ENCODE measurements around the gene OR7A5.
"Not testable (repeated sequence)": the region's sequence is repeated elsewhere in the genome, so short reads cannot be mapped to it uniquely, and the experiment has no call there.

OR7A5 gene

DNA sequence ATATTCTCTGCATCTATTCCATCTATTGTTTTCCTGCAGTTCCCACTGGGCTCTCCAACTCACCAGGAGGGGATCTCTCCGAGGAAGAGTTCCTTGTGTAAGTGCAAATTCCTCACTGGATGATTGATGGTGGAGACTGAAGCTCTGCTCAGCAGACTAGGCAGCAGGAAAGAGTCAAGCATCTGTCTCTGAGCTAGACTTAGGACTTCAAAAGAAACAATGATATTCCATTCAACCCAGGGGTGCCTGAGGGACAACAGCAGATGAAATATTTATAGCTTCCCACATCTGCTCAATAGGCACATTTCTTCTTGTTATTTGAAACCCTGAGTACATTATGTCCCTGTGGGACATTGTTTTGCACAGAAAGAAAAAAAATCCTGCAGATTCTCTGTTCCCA lies at the start of gene OR7A5, which contains the start of gene OR7C1:
Gene OR7A5 (minus strand): TSS at position 175 of the 400 bp plus-strand sequence. CDS start 6,944 bp downstream, outside the sequence.
Gene OR7C1 (minus strand): TSS at position 175 of the 400 bp plus-strand sequence. CDS start 35,049 bp downstream, outside the sequence.
- intact Hi-C loops (cut with DNase I) = no loop called here
- DNase-seq = peak in 1 of 10 donors; percentile 23

DNA sequence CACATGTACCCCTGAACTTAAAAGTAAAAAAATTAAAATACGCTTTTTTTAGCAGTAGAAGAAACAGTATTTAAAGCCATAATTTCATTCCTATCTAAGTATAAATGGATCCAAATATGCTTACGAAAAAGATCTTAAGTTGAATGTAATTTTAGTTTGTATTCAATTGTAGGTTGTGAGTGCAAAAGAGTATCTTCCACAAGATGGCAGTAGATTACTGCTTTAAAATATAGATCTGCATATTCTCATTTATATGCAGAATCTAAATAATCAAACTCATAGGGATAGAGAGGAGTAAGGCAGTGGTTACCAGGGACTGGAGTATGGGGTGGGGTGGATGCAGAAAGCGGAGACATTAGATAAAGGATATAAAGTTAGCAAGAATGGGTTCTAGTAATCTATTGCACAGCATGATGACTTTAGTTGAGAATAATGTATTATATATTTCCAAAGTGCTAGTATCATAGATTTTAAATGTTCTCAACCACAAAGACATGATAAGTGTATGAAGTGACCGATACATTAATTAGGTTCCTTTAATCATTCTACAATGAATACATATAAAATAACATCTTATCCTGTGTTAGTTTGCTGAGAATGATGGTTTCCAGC lies 36.7 kb upstream of the OR7A5 start:
- intact Hi-C loops (cut with DNase I) = loop anchor here (5.0 kb wide), 1 partner anchor 281 kb away; no protein-coding TSS in a partner anchor
- DNase-seq = no peak

DNA sequence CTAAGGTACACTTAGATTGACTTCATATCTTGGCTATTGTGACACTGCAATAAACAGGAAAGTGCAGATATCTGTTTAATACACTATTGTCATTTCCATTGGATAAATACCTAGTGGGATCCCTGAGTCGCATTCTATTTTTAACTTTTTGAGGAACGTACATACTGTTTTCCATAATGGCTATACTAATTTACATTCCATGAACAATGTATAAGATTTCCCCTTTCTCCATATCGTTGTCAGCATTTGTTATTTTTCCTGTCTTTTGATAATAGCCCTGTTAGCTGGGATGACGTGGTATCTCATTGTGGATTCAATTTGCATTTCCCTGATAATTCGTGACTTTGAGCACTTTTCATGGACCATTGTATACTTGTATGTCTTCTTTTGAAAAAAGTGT lies 33.5 kb upstream of the OR7A5 start:
- intact Hi-C loops (cut with DNase I) = no loop called here
- DNase-seq = no peak

DNA sequence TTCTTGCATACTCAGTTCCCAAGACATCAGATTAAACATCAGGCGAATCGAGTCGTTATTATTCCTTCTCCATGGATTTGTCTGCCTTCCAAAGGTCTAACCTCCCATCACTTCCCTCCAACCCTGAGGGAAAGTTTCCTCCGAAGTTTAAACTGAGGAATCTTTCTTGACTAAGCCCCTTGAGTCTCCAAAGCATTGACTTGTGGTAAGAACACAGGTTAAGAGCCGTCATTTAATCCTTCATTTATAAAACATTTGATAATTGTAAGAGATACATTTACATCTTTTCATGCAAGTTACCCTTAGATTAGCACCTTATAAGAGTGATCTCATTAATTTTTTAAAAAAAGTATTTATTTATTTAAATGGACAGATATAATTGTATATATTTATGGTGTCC lies 13.8 kb upstream of the OR7A5 start, which contains the start of gene OR7A10:
Gene OR7A10 (minus strand): TSS at position 101 of the 400 bp plus-strand sequence. CDS start 7,045 bp downstream, outside the sequence.
- DNase-seq = no peak
- intact Hi-C loops (cut with DNase I) = no loop called here

DNA sequence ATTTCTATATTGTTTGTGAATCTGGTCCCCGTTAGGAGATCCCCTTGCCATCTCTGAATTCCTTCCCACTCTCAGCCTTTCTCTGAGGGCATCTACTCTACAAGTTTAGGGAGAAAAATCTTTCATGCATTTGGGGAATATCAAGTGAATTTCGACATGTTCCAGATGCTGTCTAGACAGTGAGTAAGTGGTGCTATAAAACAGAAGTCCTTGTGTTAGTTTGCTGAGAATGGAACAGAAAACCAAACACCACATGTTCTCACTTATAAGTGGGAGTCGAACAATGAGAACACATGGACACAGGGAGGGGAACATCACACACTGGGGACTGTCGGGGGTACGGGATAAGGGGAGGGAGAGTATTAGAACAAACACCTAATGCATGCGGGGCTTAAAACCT lies 8.6 kb upstream of the OR7A5 start:
- intact Hi-C loops (cut with DNase I) = no loop called here
- DNase-seq = no peak

DNA sequence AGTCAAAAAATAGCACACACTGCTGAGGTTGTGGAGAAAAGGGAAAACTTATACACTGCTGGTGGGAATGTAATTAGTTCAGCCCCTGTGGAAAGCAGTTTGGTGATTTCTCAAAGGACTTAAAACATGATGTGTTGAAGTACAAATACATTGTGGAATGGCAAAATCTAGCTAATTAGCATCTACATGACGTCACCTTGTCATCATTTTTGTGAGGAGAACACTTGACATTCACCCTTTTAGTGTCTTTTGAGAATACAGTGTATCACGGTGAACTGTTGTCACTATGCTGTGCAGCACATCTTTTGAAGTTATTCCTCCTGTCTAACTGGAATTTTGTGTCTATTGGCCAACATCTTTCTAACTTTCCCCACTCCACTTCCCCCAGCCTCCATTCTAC lies 8.2 kb upstream of the OR7A5 start:
- intact Hi-C loops (cut with DNase I) = no loop called here
- DNase-seq = no peak

DNA sequence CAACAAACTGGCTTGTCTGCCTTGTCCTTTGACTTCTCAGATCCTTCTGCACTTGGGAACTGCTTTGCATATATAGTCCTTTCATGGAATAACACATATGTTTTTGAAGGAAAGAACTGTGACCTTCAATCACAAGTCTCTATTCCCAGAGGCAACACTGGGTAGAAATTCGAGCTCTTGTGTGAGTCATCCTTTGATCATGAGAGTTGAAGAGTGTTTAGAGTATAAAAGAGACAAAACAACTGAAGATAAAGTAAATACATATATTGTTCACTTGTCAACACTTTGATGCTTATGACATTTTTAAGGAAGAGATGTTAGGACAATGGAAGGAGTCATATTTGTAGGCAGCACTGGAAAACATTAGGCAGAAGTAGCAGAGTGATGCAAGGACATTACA lies 5.2 kb upstream of the OR7A5 start:
- intact Hi-C loops (cut with DNase I) = no loop called here
- DNase-seq = no peak

DNA sequence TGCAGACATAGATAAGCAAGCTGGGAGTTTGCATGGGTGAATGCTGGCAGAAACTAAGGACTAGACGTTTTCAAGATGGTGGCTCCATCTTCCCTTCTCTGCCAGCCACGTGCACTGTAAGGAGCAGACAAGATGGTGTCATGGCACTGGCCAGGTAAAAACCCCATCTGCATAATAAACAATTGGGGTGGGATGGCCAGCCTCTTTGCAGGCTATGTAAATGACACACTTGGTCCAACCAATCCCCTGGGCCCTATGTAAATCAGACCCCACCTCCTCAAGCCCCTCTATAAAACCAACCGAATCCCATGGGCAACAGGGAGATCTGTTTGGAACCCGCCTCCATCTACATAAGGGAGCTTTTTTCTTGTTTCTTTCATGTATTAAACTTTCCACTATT lies 2.4 kb upstream of the OR7A5 start:
- no peak for DNase-seq
- intact Hi-C loops (cut with DNase I) = no loop called here

DNA sequence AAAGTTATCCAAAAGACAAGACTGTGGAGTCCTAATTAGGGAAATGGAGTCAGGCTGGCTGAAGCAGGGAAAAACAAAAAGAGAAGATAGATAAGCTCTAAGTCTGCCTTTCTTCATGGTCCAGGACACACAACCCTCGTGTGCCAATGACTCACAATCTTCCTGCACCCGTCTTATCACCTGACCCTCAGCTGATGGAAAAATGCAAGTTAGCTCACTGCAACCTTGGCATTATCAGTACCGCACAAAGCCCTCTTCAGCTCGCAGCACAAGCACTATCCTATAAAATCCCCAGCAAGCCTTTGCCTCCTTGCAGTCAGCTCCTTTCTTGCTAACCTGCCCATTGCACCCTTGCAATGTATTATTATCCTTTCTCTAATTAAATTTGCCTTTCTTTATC lies 4.3 kb downstream of the OR7A5 start:
- DNase-seq = no peak

DNA sequence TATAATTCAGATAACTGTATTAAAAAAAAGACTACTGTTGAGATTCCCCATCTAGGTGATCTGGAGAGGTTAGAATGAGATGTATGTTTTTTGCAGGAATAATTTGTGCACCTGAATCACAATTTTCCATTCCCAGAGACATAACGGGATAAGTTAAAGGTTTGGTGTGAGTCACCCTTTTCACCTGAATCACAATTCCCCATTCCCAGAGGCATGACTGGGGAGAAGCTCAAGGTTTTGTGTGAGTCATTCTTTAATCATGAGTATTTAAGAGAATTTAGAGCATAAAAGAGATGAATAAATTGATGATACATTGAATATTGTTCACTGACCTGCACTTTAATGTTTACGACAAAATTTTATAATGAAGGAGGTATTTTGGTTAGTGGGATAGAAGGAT lies 9.0 kb downstream of the OR7A5 start:
- intact Hi-C loops (cut with DNase I) = no loop called here
- no peak for DNase-seq

More for the DNA sequence above, 4.3 kb downstream of the OR7A5 start:
- intact Hi-C loops (cut with DNase I) = no loop called here

DNA sequence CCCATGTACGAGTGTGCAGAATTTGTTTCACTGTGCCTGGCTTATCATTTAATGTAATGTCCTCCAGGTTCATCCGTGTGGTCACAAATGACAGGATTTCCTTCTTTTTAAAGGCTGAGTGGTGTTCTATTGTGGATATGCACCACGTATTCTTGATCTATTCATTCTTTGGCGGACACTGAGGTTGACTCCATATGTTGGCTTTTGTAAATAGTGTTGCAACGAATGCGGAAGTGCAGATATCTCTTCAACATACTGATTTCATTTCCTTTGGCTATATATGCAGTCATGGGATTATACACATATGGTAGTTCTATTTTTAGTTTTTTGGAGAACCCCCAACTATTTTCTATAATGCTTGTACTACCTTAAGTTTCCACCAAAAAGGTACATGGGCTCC lies 13.0 kb downstream of the OR7A5 start:
- intact Hi-C loops (cut with DNase I) = no loop called here
- DNase-seq = no peak

DNA sequence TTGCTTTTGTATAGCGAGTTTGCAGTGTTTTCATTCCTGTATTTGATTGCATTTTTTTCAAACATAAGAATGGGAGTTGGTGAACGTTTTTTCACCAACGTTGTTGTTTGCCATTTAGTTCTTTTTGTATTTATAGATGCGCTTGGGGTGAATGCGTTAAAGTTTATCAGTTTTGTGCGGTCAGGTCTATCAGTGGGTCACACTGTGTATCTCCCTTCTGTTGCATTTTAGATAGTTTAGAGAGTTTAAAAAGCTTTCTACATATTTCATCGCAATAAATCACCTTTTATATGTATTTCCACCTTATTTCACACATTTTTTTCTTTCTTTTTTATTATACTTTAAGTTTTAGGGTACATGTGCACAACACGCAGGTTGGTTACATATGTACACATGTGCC lies 16.4 kb downstream of the OR7A5 start:
- intact Hi-C loops (cut with DNase I) = no loop called here
- no peak for DNase-seq

DNA sequence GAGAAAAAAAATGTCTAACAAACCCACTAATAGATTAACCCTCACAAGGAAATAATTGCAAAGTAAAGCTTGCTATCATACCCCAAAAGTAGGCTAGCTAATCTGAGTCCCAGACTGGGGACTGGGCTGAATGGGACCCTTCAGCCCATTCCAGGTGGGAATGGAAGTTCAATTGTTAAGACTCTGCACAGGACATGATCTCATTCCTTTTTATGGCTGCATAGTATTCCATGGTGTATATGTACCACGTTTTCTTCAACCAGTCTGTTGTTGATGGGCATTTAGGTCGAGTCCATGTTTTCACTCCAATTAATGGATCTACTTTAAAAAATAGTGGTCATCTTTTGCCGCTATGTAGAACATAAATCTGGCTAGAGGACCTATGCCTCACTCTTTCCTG lies 17.9 kb downstream of the OR7A5 start:
- DNase-seq = no peak
- intact Hi-C loops (cut with DNase I) = no loop called here

DNA sequence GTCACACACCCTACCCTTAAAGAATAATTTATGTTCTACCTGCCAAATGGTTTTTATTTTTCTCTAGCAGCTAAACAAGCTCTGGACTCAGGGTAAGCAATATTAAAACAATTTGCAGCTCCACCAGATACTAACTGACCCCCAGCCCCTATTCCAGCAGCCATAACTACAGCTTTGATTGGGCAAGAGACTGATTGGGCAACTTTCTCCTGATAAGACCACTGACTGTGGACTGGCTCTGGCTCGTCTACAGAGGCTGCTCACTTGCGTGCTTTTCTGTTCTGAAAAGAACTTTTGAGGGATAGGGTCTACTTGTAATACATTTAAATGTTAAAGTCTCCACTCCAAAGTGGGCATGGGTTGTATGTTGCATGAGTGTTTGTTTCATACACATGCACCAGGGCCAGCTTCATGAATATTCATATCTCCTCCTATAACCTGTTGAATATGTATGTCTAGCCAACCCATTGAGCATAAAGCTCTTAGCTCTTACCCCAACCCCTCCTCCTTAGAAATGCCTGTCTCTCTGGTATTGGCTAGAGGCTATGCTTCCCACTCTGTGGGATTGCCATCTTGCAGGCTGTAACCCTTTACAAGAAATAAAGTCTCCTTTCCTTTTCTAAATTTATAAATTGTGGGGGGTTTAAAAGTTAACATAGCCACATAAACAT lies 19.9 kb downstream of the OR7A5 start:
- intact Hi-C loops (cut with DNase I) = no loop called here

DNA sequence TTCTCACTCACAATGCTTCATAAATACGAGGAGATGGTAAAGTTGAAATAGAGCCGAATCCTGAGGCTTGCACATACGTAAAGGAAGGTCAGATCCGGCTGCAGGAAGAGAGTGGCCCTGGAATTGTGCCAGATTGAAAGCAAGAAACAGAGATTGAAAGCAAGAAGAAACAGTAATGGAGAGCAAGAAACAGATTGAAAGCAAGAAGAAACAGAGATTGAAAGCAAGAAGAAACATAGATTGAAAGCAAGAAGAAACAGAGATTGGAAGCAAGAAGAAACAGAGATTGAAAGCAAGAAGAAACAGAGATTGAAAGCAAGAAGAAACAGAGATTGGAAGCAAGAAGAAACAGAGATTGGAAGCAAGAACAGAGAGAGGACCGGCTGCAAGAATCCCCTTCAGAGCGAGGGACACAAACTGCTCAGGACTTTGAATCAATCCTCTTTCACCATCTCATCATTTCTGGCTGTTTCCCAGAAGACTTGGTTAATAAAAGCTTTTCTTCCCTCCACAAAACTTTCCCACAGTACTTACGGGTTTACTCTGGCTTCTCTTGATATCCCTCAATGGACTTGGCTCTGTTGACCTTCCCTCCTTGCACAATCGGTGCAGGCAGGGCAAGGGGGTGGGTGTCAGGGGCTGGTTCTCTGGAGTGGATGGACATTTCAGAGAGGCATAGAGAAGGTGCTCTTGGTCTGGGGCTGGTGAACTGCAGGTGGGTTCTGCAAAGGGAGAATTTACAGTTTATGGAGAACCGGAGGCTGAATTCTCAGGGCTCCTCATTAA lies 25.5 kb downstream of the OR7A5 start:
- DNase-seq = no peak
- intact Hi-C loops (cut with DNase I) = no loop called here

More for the DNA sequence above, 19.9 kb downstream of the OR7A5 start:
- DNase-seq = no peak

DNA sequence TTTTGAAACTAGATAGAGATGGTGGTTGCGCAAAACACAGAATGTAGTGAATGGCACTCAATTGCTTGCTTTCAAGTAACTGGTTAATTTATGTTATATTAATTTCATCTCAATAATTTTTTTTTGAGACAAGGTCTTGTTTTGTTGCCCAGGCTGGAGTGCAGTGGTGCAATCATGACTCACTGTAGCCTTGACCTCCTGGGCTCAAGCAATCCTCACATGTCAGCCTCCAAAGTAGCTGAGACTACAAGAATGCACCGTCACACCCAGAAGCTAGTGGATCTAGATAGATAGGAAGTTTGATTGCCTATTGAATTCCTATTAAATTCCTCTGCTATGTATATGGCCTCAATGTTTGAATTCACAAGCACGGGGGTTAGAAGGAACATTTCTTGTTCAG lies 30.2 kb downstream of the OR7A5 start:
- DNase-seq = no peak

DNA sequence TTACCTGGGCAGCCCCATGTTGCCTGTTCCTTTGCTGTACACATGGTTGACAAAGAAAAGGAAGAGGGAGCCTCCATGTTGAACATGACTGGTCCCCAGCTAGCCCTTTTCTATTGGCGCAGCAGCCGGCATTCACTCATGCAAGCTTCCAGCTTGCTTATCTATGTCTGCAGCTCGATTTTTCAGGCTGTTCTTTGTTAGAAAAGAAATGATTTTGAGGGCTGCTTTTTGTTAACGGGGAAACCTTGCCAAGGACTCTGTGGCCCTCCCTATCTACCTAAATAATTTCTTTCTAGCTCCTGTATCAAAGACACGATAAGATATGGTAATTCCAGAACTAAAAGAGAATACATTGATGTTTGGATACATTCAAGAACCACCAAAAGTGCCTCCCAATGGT lies 36.2 kb downstream of the OR7A5 start:
- no peak for DNase-seq
- intact Hi-C loops (cut with DNase I) = no loop called here

More for the DNA sequence above, 30.2 kb downstream of the OR7A5 start:
- intact Hi-C loops (cut with DNase I) = no loop called here

DNA sequence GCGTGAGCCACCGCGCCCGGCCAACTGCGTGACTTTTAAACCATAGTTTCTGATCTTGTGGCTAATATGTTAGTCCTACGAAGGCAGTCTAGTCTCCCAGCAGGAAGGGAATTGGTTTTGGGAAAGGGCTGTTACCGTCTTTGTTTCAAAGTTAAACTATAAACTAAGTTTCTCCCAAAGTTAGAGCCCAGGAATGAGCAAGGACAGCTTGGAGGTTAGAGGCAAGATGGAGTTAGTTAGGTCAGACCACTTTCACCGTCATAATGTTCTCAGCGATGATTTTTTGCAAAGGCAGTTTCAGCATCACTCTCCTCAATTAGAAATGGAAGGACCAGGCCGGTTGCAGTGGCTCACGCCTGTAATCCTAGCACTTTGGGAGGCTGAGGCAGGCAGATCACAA lies 39.0 kb downstream of the OR7A5 start:
- intact Hi-C loops (cut with DNase I) = no loop called here
- no peak for DNase-seq

DNA sequence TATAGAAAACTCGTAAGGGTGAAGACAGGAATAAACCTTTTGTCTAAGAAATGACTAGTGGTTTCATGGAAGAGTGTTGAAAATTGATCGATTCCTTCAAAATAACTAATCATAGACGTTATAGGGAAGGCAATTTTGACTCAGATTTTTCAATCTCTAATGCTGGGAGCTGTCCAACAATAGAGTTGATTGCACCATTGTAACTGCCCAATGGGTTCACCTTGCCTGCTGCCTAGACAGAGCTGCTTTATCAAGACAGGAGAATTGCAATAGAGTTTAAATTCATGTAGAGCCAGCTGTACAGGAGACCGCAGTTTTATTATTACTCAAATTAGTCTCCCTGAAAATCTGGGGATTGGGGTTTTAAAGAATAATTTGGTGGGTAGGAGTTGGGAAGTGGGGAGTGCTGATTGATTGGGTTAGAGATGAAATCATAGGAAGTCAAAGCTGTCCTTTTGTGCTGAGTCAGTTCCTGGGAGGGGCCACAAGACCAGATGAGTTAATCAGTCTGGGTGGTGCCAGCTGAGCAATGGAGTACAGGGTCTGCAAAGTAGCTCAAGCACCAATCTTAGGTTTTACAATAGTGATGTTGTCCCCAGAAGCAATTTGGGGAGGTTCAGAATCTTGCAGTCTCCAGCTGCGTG lies 39.8 kb downstream of the OR7A5 start:
- DNase-seq = no peak
- intact Hi-C loops (cut with DNase I) = no loop called here

DNA sequence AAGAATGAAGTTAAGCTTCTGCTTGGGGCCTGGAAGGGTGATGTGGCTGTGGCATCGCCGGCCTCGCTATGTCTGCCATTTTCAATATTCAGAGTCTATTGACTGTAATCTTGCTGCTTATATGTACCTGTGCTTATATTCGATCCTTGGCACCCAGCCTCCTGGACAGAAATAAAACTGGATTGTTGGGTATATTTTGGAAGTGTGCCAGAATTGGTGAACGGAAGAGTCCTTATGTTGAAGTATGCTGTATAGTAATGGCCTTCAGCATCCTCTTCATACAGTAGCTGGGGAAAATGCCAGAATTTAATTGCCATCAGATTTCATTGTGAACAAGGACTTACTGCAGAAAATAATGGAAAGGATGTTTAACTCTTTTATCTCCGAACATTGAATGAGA lies 42.7 kb downstream of the OR7A5 start:
- intact Hi-C loops (cut with DNase I) = not testable (repeated sequence)

DNA sequence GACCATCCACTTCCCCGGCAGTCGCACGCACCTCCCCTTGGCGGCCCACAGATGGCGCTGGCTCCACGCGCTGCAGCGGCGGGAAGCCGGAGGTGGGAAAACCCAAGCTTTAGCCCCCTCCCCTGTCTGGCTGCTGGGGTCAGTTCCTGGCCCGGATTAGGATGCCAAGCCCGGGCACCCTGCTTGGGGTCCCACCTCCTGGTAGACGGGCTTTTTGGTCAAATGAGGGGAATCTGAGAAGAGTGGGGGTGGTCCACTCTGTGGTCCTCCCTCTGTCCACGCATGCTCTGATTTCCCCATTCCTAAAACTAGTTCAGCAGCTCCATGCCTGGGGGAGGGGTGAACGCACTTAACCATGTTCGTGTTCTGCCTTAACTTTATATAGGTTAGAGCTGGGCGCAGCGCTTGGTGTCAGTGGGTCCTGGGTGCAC lies 48.5 kb downstream of the OR7A5 start:
- peak in 2 of 10 donors; percentile 35 to 84 for DNase-seq
- intact Hi-C loops (cut with DNase I) = loop anchor here (10.0 kb wide), 1 partner anchor 108 kb away; no protein-coding TSS in a partner anchor

More for the DNA sequence above, 42.7 kb downstream of the OR7A5 start:
- DNase-seq = not testable (repeated sequence)
